WTC11 (cell line): ENCODE measurements around the gene ARSH. TPM values are rescaled to one million over a fixed set of nuclear protein-coding genes. Genes with fewer than 3 reads are reported as not detected.

ENCODE experiments used
- ATAC-seq: fragments of 200-7000 bp; cut with Tn5 transposase; 2 replicates; pipeline ENCODE4 v1.10.0; 2021; ENCODE audit warnings: mild to moderate bottlenecking, moderate library complexity
- CTCF ChIA-PET: fragments of 300-600 bp; sonication (Branson Sonifier 250); formaldehyde crosslinking; loops from one replicate; lab custom pipeline; 2021; ENCODE audit warnings: antibody characterized with exemption; lab: Charles Lee
- POLR2A ChIA-PET: fragments of 350-600 bp; sonication (Branson Sonifier 250); formaldehyde crosslinking; loops from one replicate; lab custom pipeline; 2021; ENCODE audit warnings: antibody characterized with exemption; lab: Charles Lee
- DNase-seq: peaks from one replicate; pipeline ENCODE4 v3.0.0; 2021; ENCODE audit warnings: low spot score
- H3K27ac Mint-ChIP-seq: 2 replicates; pipeline ENCODE4 v1.8.0; 2021; ENCODE audit warnings: mixed read lengths
- H3K27me3 Mint-ChIP-seq: 2 replicates; pipeline ENCODE4 v1.8.0; 2021; ENCODE audit warnings: low read depth, mild to moderate bottlenecking, moderate library complexity, mixed read lengths
- H3K36me3 Mint-ChIP-seq: 2 replicates; pipeline ENCODE4 v1.8.0; 2021; ENCODE audit warnings: mixed read lengths
- H3K4me1 Mint-ChIP-seq: 2 replicates; pipeline ENCODE4 v1.8.0; 2022; ENCODE audit warnings: mixed read lengths
- H3K4me3 Mint-ChIP-seq: 2 replicates; pipeline ENCODE4 v1.8.0; 2021; ENCODE audit warnings: mild to moderate bottlenecking, moderate library complexity, mixed read lengths
- H3K9me3 Mint-ChIP-seq: 2 replicates; pipeline ENCODE4 v1.8.0; 2021; ENCODE audit warnings: mixed read lengths
- AFF4 ChIP-seq: sonication (generic); formaldehyde crosslinking; IDR thresholded peaks from 2 replicates; pipeline ENCODE4 v1.8.1; 2023; ENCODE audit warnings: mild to moderate bottlenecking, missing genetic modification reagents, borderline replicate concordance
- AR ChIP-seq: fragments of 250-450 bp; sonication (Bioruptor Pico); IDR thresholded peaks from 2 replicates; pipeline ENCODE4 v1.9.0; 2021; ENCODE audit warnings: mild to moderate bottlenecking
- ATF1 ChIP-seq: sonication (generic); formaldehyde crosslinking; IDR thresholded peaks from 2 replicates; pipeline ENCODE4 v1.8.1; 2023; ENCODE audit warnings: mild to moderate bottlenecking, moderate library complexity, missing genetic modification reagents
- CREM ChIP-seq: sonication (generic); formaldehyde crosslinking; IDR thresholded peaks from 2 replicates; pipeline ENCODE4 v1.8.1; 2022; ENCODE audit warnings: mild to moderate bottlenecking, missing genetic modification reagents, moderate library complexity
- FOXJ3 ChIP-seq: sonication (generic); formaldehyde crosslinking; IDR thresholded peaks from 2 replicates; pipeline ENCODE4 v1.9.0; 2021; ENCODE audit warnings: missing genetic modification reagents, mild to moderate bottlenecking, borderline replicate concordance
- HMGXB4 ChIP-seq: sonication (generic); formaldehyde crosslinking; IDR thresholded peaks from 2 replicates; pipeline ENCODE4 v1.8.1; 2023; ENCODE audit warnings: mild to moderate bottlenecking, moderate library complexity, missing genetic modification reagents
- MXD4 ChIP-seq: fragments of 250-450 bp; sonication (Bioruptor Pico); IDR thresholded peaks from 2 replicates; pipeline ENCODE4 v1.8.0; 2021; ENCODE audit warnings: mild to moderate bottlenecking, moderate library complexity, borderline replicate concordance
- NFYB ChIP-seq: sonication (generic); formaldehyde crosslinking; conservative IDR thresholded peaks from 2 replicates; pipeline ENCODE4 v1.8.0; 2022; ENCODE audit warnings: low read depth, missing genetic modification reagents
- PRDM15 ChIP-seq: sonication (generic); formaldehyde crosslinking; IDR thresholded peaks from 2 replicates; pipeline ENCODE4 v1.8.0; 2022; ENCODE audit warnings: missing genetic modification reagents
- SOX15 ChIP-seq: fragments of 250-450 bp; sonication (Bioruptor Pico); IDR thresholded peaks from 2 replicates; pipeline ENCODE4 v1.9.0; 2021; ENCODE audit warnings: mild to moderate bottlenecking
- USF1 ChIP-seq: sonication (generic); formaldehyde crosslinking; IDR thresholded peaks from 2 replicates; pipeline ENCODE4 v1.8.0; 2022; ENCODE audit warnings: mild to moderate bottlenecking, missing genetic modification reagents
- ZMAT4 ChIP-seq: fragments of 250-450 bp; sonication (Bioruptor Pico); IDR thresholded peaks from 2 replicates; pipeline ENCODE4 v1.9.0; 2021; ENCODE audit warnings: mild to moderate bottlenecking
- ZNF138 ChIP-seq: sonication (generic); formaldehyde crosslinking; conservative IDR thresholded peaks from 2 replicates; pipeline ENCODE4 v1.8.1; 2022; ENCODE audit warnings: mild to moderate bottlenecking, moderate library complexity, missing genetic modification reagents
- ZNF219 ChIP-seq: sonication (generic); formaldehyde crosslinking; IDR thresholded peaks from 2 replicates; pipeline ENCODE4 v1.8.0; 2023; ENCODE audit warnings: missing genetic modification reagents, mild to moderate bottlenecking, borderline replicate concordance
- ZNF263 ChIP-seq: sonication (generic); formaldehyde crosslinking; IDR thresholded peaks from 2 replicates; pipeline ENCODE4 v1.8.1; 2022; ENCODE audit warnings: low read depth, mild to moderate bottlenecking, moderate library complexity, missing genetic modification reagents
- ZNF317 ChIP-seq: sonication (generic); formaldehyde crosslinking; IDR thresholded peaks from 2 replicates; pipeline ENCODE4 v1.8.1; 2023; ENCODE audit warnings: low read depth, mild to moderate bottlenecking, moderate library complexity, missing genetic modification reagents, borderline replicate concordance
- ZNF416 ChIP-seq: fragments of 250-450 bp; sonication (Bioruptor Pico); IDR thresholded peaks from 2 replicates; pipeline ENCODE4 v1.9.0; 2021; ENCODE audit warnings: mild to moderate bottlenecking, inconsistent platforms
- ZNF512 ChIP-seq: sonication (generic); formaldehyde crosslinking; IDR thresholded peaks from 2 replicates; pipeline ENCODE4 v1.8.1; 2022; ENCODE audit warnings: missing genetic modification reagents, borderline replicate concordance
- ZSCAN18 ChIP-seq: fragments of 250-450 bp; sonication (Bioruptor Pico); IDR thresholded peaks from 2 replicates; pipeline ENCODE4 v2.1.2; 2022; ENCODE audit warnings: mild to moderate bottlenecking, moderate library complexity
- total RNA-seq: library from RNA; stranded (reverse); gene quantifications from 3 replicates; pipeline ENCODE4 v1.2.3, GENCODE V29; 2021

ARSH gene
- total RNA-seq, 1 experiment from 2014 or later, result not detected

- H3K27ac Mint-ChIP-seq, result no peak overlapping the region
- H3K4me1 Mint-ChIP-seq, result peaks cover 10% of the 10 kb centered on the region; the same call in 1 of the 2 replicates
- DNase-seq (no peak), ATAC-seq (no peak)
- POLR2A ChIA-PET, result interaction anchor here (0.7 kb wide), 1 partner anchor 42 kb away, joined by 3 read pairs; no protein-coding TSS in a partner anchor
- CTCF ChIA-PET, result no interaction called here
- H3K4me3 Mint-ChIP-seq, result no peak overlapping the region
- no peaks in the 10 kb centered on the region for H3K27me3 Mint-ChIP-seq
- no peak for TF ChIP-seq ZMAT4 (CRISPR knock-in tag)
- no peak for TF ChIP-seq ZNF138 (CRISPR knock-in tag)
- no peak for TF ChIP-seq MXD4 (CRISPR knock-in tag)
- no peak for TF ChIP-seq ZNF416 (CRISPR knock-in tag)
- TF ChIP-seq USF1 (CRISPR knock-in tag), result no peak
- no peak for TF ChIP-seq AR (CRISPR knock-in tag)
- TF ChIP-seq ZNF512 (CRISPR knock-in tag), result no peak
- TF ChIP-seq NFYB, result no peak
- TF ChIP-seq ATF1, result no peak
- TF ChIP-seq ZNF263 (CRISPR knock-in tag), result no peak
- no peaks in the 10 kb centered on the region for H3K36me3 Mint-ChIP-seq
- H3K9me3 Mint-ChIP-seq, result no peaks in the 10 kb centered on the region
These were observed 46.5 kb downstream of the ARSH start for GRCh38 chrX:3052860-3053259.

- no peaks in the 10 kb centered on the region for H3K36me3 Mint-ChIP-seq
- no peak overlapping the region for H3K27ac Mint-ChIP-seq
- H3K9me3 Mint-ChIP-seq, result no peaks in the 10 kb centered on the region
- no peaks in the 10 kb centered on the region for H3K27me3 Mint-ChIP-seq
- CTCF ChIA-PET, result interaction anchor here (0.8 kb wide), 1 partner anchor 32 kb away, joined by 3 read pairs; no protein-coding TSS in a partner anchor
- DNase-seq (no peak), ATAC-seq (no peak)
- no peak overlapping the region for H3K4me3 Mint-ChIP-seq
- POLR2A ChIA-PET, result no interaction called here
- H3K4me1 Mint-ChIP-seq, result peaks cover 3% of the 10 kb centered on the region; the same call in 1 of the 2 replicates
- TF ChIP-seq SOX15 (CRISPR knock-in tag) (no peak), HMGXB4 (CRISPR knock-in tag) (no peak), ZNF219 (CRISPR knock-in tag) (no peak), ZNF317 (CRISPR knock-in tag) (no peak), ZSCAN18 (CRISPR knock-in tag) (no peak), PRDM15 (no peak), AFF4 (CRISPR knock-in tag) (no peak), CREM (CRISPR knock-in tag) (no peak), FOXJ3 (CRISPR knock-in tag) (no peak)
These were observed 60.2 kb downstream of the ARSH start for GRCh38 chrX:3066555-3066954.
